Measurements from ENCODE around the gene PIMREG.

PIMREG gene

GRCh38 chr17:6465206-6466003, 21.1 kb downstream of the PIMREG start:
- TF ChIP-seq EZH2phosphoT487 (conservative IDR thresholded peaks at IDR 0.05; ENCODE audit: low read length) (no peak), CTCF (IDR thresholded peaks at IDR 0.05; ENCODE audit: insufficient read depth, low read length, poor library complexity, severe bottlenecking) (no peak)
- no peak overlapping the region for H2AFZ ChIP-seq (ENCODE audit: low read depth, low read length, severe bottlenecking)
- H3K4me2 ChIP-seq (ENCODE audit: low read depth, low read length, poor library complexity, severe bottlenecking), result no peak overlapping the region
- no peak overlapping the region for H3K4me3 ChIP-seq (ENCODE audit: insufficient read depth, low read length, poor library complexity, severe bottlenecking)
- no peak overlapping the region for H3K9ac ChIP-seq (ENCODE audit: low read length)
- H3F3A ChIP-seq (ENCODE audit: insufficient read depth), result no peaks in the 10 kb centered on the region
- no peak overlapping the region for H3K27ac ChIP-seq (ENCODE audit: low read depth, low read length)
- H3K9me2 ChIP-seq (replicated peaks; ENCODE audit: insufficient read depth, low read length), result no peaks in the 10 kb centered on the region
- no peaks in the 10 kb centered on the region for H3K27me3 ChIP-seq (ENCODE audit: low read length)
- H3K79me2 ChIP-seq (ENCODE audit: insufficient read depth, low read length), result no peaks in the 10 kb centered on the region
- H4K20me1 ChIP-seq (ENCODE audit: low read depth, low read length), result no peaks in the 10 kb centered on the region
- H3K36me3 ChIP-seq (ENCODE audit: low read length), result no peaks in the 10 kb centered on the region
- no peaks in the 10 kb centered on the region for H3K9me3 ChIP-seq (ENCODE audit: insufficient read depth, low read length)

GRCh38 chr17:6467567-6467966, 23.3 kb downstream of the PIMREG start:
- H3K9ac ChIP-seq (ENCODE audit: low read length), result no peak overlapping the region
- no peak overlapping the region for H3K4me3 ChIP-seq (ENCODE audit: insufficient read depth, low read length, poor library complexity, severe bottlenecking)
- TF ChIP-seq CTCF (IDR thresholded peaks at IDR 0.05; ENCODE audit: insufficient read depth, low read length, poor library complexity, severe bottlenecking), result no peak
- TF ChIP-seq EZH2phosphoT487 (conservative IDR thresholded peaks at IDR 0.05; ENCODE audit: low read length), result no peak
- no peak overlapping the region for H3K4me2 ChIP-seq (ENCODE audit: low read depth, low read length, poor library complexity, severe bottlenecking)
- no peaks in the 10 kb centered on the region for H3K79me2 ChIP-seq (ENCODE audit: insufficient read depth, low read length)
- H4K20me1 ChIP-seq (ENCODE audit: low read depth, low read length), result no peaks in the 10 kb centered on the region
- H3K9me2 ChIP-seq (replicated peaks; ENCODE audit: insufficient read depth, low read length), result no peaks in the 10 kb centered on the region
- no peaks in the 10 kb centered on the region for H3F3A ChIP-seq (ENCODE audit: insufficient read depth)
- no peak overlapping the region for H3K27ac ChIP-seq (ENCODE audit: low read depth, low read length)
- no peaks in the 10 kb centered on the region for H3K27me3 ChIP-seq (ENCODE audit: low read length)
- no peaks in the 10 kb centered on the region for H3K36me3 ChIP-seq (ENCODE audit: low read length)
- H2AFZ ChIP-seq (ENCODE audit: low read depth, low read length, severe bottlenecking), result no peak overlapping the region
- H3K9me3 ChIP-seq (ENCODE audit: insufficient read depth, low read length), result no peaks in the 10 kb centered on the region

- no peak for TF ChIP-seq EZH2phosphoT487 (conservative IDR thresholded peaks at IDR 0.05; ENCODE audit: low read length)
- TF ChIP-seq CTCF (IDR thresholded peaks at IDR 0.05; ENCODE audit: insufficient read depth, low read length, poor library complexity, severe bottlenecking), result no peak
- H3K27ac ChIP-seq (ENCODE audit: low read depth, low read length), result no peak overlapping the region
- no peaks in the 10 kb centered on the region for H3K9me3 ChIP-seq (ENCODE audit: insufficient read depth, low read length)
- no peaks in the 10 kb centered on the region for H4K20me1 ChIP-seq (ENCODE audit: low read depth, low read length)
- no peaks in the 10 kb centered on the region for H3K27me3 ChIP-seq (ENCODE audit: low read length)
- no peak overlapping the region for H3K4me3 ChIP-seq (ENCODE audit: insufficient read depth, low read length, poor library complexity, severe bottlenecking)
- no peak overlapping the region for H3K4me2 ChIP-seq (ENCODE audit: low read depth, low read length, poor library complexity, severe bottlenecking)
- H3K9ac ChIP-seq (ENCODE audit: low read length), result no peak overlapping the region
- no peaks in the 10 kb centered on the region for H3F3A ChIP-seq (ENCODE audit: insufficient read depth)
- no peak overlapping the region for H2AFZ ChIP-seq (ENCODE audit: low read depth, low read length, severe bottlenecking)
- no peaks in the 10 kb centered on the region for H3K9me2 ChIP-seq (replicated peaks; ENCODE audit: insufficient read depth, low read length)
- no peaks in the 10 kb centered on the region for H3K79me2 ChIP-seq (ENCODE audit: insufficient read depth, low read length)
- H3K36me3 ChIP-seq (ENCODE audit: low read length), result no peaks in the 10 kb centered on the region
Observed at GRCh38 chr17:6468051-6468790, 24.0 kb downstream of the PIMREG start.

All from SU-DHL-6 (cell line).